Ecto neural progenitor cell (in vitro differentiated cells): ENCODE results near the gene CTNNB1.

Experiments used
- DNase-seq: peaks from one replicate; pipeline ENCODE4 v3.0.0-alpha.2; 2018; ENCODE audit warnings: low spot score

CTNNB1 gene

DNA sequence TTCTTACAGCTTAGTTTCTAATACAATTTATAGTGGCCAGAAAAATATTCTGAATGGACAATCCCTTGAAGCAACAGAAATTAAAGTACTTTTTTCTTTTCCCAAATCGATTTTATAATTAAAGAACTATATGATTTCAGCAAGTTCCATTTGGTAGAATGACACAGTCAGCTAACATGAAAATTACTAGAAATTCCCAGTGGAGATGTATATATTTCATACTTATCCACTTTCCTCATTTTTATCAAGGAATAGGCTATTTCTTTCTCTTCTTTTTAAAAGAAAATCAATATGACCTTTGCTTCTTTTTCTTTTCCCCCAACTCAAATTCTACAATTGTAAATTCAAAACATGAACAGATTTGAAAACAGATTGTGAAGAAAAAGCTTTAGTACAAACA, 6.4 kb upstream of the CTNNB1 start:
- DNase-seq, result no peak

DNA sequence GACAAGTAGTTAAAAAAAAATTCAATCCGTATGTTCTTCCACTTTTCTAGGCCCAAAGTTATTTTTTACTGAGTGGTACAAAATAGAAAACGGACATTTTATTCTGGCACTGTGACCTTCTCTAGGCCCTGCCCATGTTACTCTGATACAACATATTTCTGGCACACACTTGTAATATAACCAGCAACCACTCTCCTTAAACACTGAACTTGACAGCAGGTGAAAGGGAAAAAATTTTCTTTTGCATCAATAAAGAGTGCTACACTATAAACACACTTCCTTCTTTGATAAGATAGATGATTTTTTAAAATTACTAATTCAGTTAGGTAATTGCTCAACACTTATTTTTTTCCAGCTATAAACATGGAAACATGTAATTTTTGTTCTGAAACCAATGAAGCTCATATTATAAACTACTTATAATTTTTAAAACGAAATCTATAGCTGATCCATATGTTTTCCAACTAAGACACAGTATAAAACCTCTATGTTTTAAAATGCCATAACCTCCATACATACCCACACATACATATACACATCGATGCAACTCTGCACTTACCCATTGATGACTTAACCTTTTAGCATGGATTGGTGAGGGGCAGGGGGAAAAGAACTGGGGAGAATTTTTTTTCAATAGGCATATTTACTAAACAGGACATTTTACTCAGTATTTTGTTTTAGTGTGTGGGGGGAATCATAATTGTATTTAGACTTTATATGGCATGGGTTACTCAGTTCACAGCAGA, 5.3 kb upstream of the CTNNB1 start:
- DNase-seq, result no peak

DNA sequence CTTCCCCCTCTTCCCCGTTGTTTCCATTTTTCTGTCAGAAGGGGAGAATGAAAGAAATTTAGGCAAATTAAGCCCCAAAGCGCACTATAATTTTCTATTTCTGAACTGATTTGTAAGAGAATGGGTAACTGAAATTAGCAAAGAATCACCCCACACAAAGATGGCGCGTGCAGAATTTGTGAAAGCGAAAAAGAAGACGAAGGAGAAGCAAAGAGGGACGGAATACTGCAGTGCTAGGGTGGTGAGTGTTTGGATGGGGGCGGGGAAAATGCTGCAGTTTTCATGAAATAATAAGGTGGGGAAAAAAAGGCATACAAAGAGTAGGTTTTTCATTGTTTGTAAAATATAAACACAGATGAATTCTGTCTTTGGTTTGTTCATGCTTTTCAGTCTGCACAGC, 4.6 kb upstream of the CTNNB1 start:
- no peak for DNase-seq

DNA sequence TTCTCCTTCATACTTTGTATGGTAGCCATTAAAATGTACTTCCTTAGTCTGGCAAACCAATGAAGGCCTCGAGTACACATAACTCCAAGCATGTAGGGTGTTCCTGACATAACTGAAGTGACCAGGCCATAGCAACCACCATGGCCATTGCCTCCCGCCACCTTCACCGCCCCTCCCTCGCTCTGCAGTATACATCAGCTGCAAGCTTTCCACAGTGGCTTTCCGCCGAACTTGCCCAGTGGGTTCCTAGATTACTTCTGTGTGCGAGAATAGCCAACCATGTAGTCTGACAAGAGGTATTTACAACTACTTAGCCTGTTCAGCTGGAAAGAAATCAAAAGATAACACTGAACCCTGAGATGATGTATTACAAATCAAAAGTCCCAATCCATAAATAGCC, 3.4 kb upstream of the CTNNB1 start:
- no peak for DNase-seq

DNA sequence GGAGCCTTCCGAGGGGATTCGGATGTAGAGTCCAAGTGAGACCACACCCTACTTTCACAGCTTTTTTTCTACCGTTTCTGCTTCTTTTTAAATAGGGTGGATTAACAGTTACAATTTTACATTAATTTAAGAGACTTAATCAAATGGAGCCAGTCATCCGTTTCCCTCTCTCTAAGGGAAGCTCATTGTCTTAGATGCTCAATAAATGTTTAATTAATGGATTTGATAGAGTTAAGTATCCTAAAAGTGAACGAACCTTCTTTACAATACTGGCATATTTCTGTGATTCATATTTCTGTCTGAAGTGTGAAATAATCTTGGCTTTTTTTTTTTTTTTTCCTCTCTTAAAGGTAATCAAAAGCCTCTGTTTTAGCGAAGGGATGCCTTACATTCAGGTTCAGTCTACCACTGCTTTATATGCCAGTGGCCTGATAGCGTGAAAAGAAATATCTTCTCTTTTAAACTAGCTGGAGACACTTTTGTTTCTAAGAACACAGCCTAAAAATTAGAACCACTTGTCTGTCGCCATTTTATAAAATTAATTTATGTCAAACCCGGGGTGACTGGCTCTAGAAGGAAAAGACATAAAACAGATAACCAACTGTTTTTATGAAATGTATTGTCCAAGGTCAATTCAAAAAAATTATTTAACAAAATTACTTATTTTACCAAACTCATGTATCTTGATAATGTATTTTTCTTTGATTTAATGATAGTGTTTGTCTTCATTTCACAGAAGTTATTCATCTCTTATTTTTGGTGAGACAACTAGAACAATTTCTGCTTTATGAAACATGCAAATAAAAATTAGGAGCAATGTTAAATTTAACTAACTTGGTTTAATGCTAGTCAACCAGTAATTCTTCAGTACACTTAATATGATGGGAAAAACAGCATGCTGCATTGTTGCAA, 2.5 kb upstream of the CTNNB1 start:
- no peak for DNase-seq

DNA sequence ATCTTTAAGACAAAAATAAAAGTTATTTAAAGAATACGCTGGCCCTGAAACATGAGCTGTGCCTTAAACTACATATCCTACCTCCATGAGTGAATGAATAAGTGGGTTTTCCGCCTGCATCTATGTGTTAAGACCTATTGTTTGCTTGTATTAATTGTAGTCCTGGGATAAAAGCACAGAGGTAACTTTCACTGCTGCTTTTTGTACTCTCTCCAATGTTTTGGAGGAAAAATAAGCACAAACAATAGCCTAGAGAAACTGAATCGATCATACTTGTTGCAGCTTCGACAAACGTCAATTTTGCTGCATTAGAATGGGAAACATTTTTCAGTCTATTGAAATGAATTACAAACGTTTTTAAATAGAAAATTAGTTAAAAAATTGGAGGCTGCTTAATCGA, 1.3 kb upstream of the CTNNB1 start:
- no peak for DNase-seq

DNA sequence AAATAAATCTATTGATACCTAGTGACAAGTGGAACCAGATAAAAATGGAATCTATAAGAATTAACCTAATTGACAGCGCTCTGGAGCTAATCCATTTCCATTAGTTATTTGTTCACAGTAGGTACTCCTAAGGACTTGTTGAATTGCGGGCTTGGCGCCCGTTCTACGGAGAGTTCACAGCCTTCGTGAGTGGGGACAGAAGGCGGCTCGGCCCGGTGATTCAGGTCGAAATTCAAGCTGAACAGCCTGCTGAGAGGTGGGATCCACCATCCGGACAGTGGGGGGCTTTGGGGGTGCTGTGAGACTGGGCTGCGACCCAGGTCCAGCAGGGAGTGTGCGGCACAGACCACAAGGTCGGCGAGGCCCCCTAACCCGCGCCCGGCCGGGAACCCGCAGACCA, 779 bp upstream of the CTNNB1 start:
- DNase-seq, result no peak

DNA sequence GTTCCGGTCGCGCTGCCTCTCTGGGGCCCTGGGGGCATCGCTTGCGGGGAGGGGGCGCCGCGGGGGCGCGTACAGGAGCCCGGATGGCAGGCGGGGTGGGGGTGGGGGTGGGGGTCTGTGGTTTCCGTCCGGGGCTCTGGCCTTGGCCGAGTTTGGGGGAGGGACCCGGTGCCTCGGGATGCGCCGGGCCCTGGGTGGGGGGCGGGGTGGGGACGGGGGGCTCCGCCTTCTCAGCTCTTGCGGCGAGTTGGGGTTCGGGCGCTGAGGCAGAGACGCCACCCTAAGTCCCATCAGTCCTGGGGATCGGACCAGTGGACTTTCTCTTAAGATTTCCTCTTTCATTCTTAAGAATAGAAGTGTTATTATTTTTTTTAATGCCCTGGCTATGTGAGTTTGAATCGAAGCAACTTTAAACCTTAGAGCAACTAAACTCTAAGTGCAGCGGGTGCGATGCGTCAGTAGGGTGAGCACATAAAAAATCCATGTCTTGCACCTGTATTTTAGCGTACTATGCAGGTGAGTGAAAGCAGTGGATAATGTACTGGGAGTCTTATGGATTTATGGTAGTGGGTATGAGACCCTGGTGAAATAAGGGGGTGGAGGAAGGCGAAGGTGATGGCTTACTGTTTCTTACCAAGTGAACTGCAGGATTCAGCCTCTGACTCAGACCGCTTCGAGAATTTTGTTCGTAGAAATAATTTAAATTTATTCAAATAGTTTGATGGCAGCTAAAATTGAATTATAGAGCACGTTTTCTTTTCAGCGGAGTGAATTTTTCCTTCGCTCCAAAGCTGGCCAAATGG, 762 bp downstream of the CTNNB1 start:
- peak; percentile 76 for DNase-seq

DNA sequence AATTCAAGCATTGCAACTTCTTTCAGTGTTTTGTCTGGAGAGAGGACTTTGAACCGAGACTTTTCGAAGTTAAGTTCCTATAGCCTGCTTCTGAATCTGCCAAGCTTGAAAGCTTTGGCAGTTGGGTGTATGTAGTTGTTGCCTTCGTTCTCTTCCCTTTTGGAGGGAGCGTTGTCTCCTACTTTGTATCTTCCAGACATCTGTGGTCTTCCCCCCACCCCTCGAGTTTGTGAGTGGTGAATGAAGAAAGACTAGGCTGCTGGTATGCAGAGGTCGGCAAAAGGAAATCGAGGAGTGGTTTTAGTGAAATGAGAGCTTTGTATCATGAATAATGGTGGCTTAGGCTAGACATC, 1.3 kb downstream of the CTNNB1 start:
- DNase-seq, result no peak

DNA sequence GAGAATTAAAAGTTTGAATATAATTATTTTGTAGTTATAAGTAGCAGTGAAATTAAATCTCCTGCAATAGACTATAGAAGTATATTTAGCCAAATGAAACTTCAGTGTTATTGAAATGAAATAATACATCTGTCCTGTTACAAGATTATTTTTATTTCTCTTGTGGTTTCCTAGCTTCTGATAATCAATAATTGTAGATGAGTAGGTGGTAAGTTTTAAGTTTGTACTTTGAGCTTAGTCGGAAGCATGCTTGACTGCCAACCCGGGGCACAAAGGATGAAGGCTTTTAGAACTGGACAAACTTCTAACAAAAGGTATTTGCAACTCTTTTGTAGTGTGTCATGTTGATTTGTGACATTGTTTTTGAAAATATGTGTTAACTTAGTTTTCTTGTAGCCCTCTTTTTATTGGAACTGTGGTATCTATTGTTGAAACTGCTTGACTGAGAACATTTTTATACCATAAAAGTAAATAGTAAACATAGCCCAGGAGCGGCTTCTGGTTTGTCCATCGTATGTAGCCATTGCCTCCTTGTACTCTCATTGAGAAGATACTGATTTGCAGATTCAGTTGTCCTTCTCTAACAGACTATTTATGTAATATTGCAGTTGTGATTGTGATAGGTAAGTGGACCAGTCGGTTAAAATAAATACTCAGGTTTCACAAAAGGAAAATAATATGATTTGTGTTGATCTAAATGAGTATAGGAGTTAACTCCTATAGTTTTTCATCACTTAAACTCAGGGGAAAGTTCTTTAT, 2.9 kb downstream of the CTNNB1 start:
- no peak for DNase-seq

DNA sequence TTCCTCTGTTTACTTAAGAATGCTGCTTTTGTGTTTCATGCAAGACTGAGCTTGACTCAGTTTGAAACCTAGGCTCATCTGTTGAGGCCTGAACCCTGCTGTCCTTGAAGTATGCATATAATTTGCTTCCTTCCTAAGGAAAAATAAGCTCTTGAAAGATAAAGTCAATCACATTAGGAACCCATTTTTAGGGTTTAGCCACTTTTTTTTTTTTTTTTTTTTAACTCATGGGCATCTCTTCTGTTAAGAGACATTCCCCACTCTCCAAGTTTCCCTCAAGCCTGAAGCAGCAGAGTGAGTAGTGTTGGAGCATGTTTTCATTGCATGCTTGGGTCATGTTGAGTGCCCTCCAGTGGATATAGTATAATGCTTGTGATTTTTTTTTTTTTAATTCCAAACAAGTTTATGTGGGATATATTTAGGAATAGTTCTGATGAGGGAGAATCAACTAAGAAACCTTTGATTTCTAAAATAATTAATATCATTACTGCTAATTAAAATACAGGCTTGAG, 3.6 kb downstream of the CTNNB1 start:
- no peak for DNase-seq

DNA sequence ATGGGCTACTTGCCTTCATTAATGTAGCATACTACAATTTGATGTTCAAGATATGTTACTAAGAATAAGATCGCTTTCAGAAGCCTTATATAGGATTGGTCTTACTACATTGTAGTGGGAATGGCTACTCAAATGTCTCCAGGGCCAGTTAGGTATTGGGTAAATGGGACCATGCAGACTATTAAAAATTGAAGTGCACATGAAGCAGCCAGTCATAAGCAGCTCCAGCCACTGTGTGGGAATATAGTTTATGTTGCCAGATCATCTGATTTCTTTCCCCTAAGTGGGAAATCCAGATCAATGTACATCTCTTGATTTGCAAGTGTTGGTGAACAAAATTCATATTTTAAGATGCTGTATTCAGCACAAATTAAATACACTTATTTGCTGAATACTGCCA, 5.1 kb downstream of the CTNNB1 start:
- DNase-seq, result no peak

DNA sequence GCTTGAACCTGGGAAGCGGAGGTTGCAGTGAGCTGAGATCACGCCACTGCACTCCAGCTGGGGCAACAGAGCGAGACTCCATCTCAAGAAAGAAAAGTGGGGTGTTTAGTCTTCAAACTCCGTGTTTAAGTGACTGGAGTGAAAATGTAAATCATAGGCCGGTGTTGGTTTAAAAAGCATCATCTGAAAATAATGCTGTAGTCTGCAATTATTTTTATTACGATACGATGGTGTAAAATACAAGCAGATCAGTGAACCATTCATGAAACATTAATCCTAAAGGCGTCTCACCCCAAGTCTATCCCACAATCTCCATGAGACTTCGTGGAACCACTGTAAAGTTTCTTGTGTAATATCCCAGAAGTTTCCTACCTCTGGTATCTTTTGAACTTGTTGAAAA, 6.3 kb downstream of the CTNNB1 start:
- no peak for DNase-seq

DNA sequence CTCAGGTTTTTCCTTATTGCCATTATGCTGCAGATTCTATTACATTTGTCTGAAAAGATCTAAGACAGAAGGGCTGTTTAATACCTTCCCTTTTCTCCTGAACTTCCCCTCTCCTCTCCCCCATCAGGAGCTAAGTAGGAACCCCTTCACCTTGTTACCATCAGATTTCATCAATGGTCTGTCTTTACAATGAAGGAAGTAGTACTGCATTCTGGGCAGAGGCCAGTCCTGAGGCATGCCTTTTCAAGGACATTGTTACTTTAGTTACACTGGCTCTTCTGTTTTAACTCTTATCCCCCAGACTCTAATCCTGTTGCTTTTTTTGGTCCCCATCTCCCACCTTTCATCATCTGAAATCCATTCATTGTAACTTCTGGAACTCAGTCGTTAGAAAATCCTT, 8.1 kb downstream of the CTNNB1 start:
- no peak for DNase-seq

DNA sequence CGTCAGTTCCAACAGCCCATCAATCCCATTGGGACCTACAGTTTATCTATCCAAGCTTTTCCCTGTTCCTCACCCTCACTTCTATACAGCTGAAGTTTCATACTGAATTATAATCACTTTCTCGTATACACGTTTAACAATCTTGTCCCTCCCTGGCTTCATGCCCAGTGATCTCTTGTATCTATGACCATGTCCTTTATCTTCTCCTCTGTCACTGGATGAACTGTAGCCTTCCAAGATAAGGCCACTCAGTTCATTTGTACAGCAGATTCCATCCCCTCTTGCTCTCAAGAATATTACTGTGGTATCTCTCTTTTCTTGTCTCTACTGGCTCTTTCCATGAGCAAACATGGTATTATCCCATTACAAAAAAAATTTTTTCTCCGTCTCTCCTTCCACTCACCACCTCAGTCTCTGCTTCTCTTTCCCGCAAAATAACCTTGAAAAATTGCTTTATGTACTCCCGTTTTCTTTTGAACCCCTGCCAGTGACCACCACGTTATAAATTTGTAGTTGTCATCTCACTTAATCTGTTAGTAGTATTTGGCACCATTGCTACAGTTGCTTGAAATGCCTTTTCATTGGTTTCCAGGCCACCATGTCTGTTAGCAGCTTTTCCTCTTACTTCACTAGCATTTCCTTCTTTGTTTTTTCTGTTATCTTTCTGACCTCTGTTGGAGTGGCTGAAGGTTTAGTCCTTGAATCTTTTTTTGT, 9.4 kb downstream of the CTNNB1 start:
- DNase-seq, result no peak

DNA sequence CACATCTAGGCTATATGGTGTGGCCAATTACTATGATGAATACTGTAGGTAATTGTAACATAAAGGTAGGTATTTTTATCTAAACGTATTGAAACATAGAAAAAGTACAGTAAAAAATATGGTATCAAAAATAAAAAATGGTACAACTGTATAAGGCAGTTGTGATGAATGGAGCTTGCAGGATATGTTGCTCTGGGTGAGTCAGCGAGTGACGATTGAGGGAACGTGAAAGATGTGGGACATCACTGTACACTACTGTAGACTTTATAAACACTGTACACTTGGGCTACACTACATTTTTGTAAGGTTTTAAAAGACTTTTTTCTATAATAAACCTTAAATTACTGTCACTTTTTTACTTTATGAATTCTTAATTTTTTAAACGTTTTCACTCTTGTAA, 10.3 kb downstream of the CTNNB1 start:
- DNase-seq, result no peak

DNA sequence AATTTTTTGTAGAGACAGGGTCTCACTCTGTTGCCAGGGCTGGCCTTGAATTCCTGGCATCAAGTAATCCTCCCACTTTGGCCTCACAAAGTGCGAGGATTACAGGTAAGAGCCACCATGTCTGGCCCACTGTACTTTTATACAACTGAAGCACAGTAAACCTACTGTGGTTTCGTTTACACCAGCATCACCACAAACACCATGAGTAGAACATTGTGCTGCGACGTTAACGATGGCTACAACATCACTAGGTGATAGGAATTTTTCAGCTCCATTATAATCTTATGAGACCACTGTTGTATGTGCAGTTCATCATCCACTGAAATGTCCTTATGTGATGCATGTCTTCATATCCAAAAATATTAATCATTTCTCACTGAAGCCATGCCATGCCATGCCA, 11.7 kb downstream of the CTNNB1 start:
- no peak for DNase-seq

DNA sequence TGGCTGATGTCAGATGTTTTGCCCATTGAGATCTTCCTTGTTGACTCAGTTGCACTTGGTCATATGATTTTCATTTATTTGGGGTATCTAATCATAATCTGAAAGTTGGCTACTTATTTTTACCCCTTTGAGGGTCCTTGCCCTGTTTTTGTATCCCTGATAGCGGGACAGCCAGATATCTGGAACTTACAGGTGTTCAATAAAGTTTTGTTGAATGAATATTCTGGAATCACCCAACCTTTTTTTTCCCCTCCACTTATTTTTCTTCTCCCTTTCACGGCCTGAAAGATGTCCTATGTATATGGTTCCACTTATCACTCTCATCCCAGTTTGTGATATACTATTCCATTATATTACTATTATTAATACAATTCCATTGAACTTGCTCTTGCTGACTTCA, 12.8 kb downstream of the CTNNB1 start:
- no peak for DNase-seq

DNA sequence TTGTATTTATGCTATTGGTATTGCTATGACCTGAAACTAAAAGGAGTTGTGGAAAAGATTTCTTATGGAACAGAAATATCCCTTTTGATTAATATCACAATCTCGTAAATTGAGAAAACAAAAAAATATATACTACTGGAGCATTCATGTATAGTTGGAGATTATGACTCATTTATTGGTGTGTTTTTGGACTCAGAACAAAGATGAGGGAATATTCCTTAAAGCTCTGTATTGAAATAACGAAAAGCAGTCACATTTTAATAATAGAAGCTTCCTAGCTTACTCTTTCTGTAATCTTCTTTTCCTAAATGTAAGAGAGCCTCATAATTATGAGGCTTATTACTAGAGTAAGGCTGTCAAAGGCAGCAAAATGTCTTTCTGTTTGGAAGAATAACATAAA, 14.3 kb downstream of the CTNNB1 start:
- no peak for DNase-seq

DNA sequence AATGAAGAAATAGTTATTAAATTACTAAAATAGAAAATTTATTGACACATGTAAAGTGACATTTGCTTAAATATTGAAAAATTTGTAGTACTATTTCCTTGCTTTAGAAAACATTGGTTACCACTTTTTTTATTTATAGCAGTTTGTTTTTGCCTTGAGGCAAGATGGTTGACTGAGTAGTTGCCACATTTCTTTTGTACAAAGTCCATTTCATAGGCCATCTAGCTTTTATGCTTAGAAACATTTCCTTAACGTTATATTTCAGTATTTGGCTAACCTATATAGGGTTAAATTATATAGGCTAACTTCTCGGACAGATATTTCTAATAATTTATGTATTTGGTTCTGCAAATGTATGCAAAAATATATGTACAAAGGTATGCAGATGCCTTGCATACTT, 17.1 kb downstream of the CTNNB1 start:
- no peak for DNase-seq

DNA sequence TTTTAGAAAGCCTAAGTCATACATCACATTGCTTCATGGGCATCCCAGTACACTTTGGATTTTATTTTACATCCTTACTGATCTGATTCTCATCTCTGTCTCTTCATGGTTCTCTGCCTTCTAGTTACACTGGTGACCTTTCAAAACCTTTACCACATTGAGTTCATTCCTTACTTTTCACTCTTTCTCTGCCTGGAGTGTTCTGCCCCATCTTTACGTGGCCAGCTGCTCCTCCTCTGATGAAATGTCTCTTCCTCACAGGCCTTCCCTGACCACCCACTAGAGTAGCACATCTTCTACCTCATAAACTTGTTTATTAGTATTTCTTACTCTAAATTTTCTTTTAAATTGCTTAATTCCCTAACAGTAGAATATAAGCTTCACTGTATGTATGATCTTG, 17.7 kb downstream of the CTNNB1 start:
- no peak for DNase-seq
